Measurements from ENCODE around the gene ELK3. TPM values are rescaled to one million over a fixed set of nuclear protein-coding genes. Genes with fewer than 3 reads are reported as not detected.

Gene ELK3
- total and polyA plus RNA-seq, 2 of the 8 experiments (the other 6 are each of a cell fraction or from before 2014, with no cell fraction given) = 3.5 to 14.3 TPM

DNA sequence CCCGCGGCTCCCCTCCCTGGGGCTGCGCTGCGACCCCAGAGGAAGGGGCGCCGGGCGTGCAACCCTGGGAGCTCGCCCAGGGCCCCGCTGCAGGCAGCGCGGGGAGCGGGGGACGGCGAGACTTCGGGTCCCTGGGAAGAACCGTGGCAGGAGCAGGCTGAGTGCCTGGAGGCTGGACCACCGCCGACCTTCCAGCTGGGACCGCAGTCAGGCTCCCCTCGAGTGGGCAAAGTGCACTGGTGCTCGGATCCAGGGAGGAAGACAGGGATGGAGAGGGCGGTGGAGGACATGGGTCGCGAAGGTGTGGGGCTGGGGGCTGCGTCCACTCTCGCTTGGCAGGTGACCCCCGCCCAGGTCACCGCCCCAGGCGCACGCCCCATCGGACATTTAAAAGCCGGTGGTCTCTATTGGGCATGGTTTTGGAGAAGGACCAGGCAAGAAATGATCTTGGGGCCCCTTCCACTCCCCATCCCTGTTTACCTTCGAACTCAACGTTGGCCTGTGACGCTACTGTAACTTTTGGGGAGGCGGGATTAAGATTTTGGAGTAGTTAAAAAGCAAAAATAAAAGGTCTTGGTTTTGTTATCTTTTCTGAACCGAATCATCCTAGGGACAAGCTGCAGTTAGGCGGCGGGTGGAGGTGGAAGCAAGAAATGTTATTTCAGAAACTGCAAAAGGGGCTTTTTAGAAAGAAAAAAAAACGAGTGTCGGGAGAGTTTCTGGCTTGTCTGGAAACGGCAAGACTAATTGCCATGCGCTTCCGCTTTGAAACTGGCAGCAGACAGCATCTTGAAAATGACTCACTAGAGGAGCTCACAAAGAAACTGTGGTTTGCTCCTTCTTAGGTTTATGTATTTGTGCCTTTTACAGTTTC is 1.0 kb downstream of the ELK3 start (continued):
- TF ChIP-seq, protein P1, sequence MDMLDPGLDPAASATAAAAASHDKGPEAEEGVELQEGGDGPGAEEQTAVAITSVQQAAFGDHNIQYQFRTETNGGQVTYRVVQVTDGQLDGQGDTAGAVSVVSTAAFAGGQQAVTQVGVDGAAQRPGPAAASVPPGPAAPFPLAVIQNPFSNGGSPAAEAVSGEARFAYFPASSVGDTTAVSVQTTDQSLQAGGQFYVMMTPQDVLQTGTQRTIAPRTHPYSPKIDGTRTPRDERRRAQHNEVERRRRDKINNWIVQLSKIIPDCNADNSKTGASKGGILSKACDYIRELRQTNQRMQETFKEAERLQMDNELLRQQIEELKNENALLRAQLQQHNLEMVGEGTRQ (IDR thresholded peaks at IDR 0.05; ENCODE audit: low read length) = no peak
- TF ChIP-seq TAF1 (IDR thresholded peaks at IDR 0.05; ENCODE audit: low read depth, low read length) (peak; percentile 12; the same call in 1 of the 2 replicates), BACH1 (IDR thresholded peaks at IDR 0.05; ENCODE audit: low read length) (no peak), CHD1 (IDR thresholded peaks at IDR 0.05; ENCODE audit: low read depth, low read length) (no peak), EGR1 (IDR thresholded peaks at IDR 0.05; ENCODE audit: borderline replicate concordance, low read depth, low read length) (no peak), NANOG (IDR thresholded peaks at IDR 0.05; ENCODE audit: insufficient read depth, low read depth, low read length, poor library complexity, severe bottlenecking) (no peak), KDM4A (IDR thresholded peaks at IDR 0.05; ENCODE audit: low read depth, low read length, severe bottlenecking) (peak; percentile 61), HDAC6 (IDR thresholded peaks at IDR 0.05; ENCODE audit: low read depth, low read length) (no peak)
